Suprapubic skin (tissue), 4 donors: Measurements from ENCODE around the gene WASF2.

ENCODE experiments used
- EP300 ChIP-seq: sonication (generic); formaldehyde crosslinking; IDR thresholded peaks from one replicate; pipeline ENCODE4 v1.6.1; 2017; ENCODE audit warnings: antibody characterized with exemption
- POLR2A ChIP-seq, 2 donors: fragments of 450-650 bp; IDR thresholded peaks; one replicate each; pipeline ENCODE4 v1.6.1; 2017; ENCODE audit warnings: antibody characterized with exemption in 2 of 2, mild to moderate bottlenecking in 2 of 2, moderate library complexity in 2 of 2
- POLR2AphosphoS5 ChIP-seq, 3 donors: sonication (generic); formaldehyde crosslinking; IDR thresholded peaks; one replicate each; pipeline ENCODE4 v1.6.1; 2017; ENCODE audit warnings: antibody characterized with exemption in 3 of 3
- TF ChIP-seq, protein P1 (sequence below), 2 donors: fragments of 200-600 bp in 1 of 2; fragments of 450-650 bp in 1 of 2; sonication (generic) in 1 of 2; IDR thresholded peaks; one replicate each; pipeline ENCODE4 v1.5.1; 2016 to 2019; ENCODE audit warnings: antibody characterized with exemption in 2 of 2, mild to moderate bottlenecking in 1 of 2, moderate library complexity in 1 of 2

DNA sequence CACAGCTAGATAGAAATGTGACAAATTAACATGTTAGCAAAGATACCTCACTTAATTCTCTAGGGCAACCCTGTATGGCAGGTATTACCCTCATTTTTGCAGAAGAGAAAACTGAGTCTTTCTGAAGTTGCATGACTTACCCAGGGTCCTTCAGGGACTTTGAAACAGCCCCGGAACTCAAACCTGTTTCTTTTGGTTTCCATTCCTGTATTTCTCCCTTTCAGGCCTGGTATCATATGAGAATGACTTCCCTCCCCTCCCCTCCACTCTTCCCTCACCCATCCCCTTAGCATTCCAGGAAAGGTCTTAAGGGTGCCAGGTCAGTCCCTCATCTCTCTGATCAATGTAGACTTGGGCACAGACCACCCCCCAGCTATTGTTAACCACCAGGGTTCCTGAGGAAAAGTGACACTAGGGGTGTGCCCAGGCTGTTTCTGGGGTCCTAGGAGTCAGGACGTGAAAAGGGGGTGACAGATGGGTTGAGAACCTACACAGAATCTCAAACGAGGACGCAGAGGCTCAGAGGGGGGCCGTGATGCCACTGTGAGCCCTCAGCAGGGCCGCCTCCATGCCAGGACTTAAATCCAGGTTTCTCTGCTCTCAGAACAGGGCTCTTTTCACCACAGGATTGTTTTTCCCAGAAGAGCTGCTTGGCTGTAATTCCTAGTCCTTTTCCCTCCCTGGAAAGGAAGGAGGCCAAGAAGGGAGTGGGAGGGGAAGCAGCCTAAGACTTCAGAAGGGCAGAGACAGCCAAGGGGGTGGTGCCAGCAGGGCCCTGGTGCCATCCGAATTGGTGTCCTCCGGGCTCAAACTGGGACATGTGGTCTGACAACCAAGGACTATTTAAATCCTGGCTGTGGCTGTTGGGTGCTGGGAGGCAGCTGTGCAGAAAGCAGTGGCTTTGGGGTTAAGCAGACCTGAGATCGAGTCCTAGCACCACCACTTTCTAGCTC lies 2.1 kb upstream of the WASF2 start:
- TF ChIP-seq EP300 (no peak), POLR2A (IDR thresholded peaks at IDR 0.05) (no peak), POLR2AphosphoS5 (IDR thresholded peaks at IDR 0.05) (no peak)
- TF ChIP-seq, protein P1, sequence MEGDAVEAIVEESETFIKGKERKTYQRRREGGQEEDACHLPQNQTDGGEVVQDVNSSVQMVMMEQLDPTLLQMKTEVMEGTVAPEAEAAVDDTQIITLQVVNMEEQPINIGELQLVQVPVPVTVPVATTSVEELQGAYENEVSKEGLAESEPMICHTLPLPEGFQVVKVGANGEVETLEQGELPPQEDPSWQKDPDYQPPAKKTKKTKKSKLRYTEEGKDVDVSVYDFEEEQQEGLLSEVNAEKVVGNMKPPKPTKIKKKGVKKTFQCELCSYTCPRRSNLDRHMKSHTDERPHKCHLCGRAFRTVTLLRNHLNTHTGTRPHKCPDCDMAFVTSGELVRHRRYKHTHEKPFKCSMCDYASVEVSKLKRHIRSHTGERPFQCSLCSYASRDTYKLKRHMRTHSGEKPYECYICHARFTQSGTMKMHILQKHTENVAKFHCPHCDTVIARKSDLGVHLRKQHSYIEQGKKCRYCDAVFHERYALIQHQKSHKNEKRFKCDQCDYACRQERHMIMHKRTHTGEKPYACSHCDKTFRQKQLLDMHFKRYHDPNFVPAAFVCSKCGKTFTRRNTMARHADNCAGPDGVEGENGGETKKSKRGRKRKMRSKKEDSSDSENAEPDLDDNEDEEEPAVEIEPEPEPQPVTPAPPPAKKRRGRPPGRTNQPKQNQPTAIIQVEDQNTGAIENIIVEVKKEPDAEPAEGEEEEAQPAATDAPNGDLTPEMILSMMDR (IDR thresholded peaks at IDR 0.05), result no peak
